Coronary artery (tissue), 2 donors: ENCODE measurements around the gene MMP3.

ENCODE experiments used
- DNase-seq: peaks from one replicate; pipeline ENCODE4 v3.0.0-alpha.2; 2017; ENCODE audit warnings: low spot score
- H3K27ac ChIP-seq, 2 donors: fragments of 200-600 bp; sonication (generic); one replicate each; pipeline ENCODE4 v1.5.1; 2016 to 2019
- H3K4me3 ChIP-seq: fragments of 200-600 bp; sonication (generic); 2 replicates; pipeline ENCODE4 v1.5.1; 2016; ENCODE audit warnings: mild to moderate bottlenecking, moderate library complexity
- CTCF ChIP-seq: fragments of 200-600 bp; sonication (generic); IDR thresholded peaks from one replicate; pipeline ENCODE4 v1.5.1; 2019; ENCODE audit warnings: antibody characterized with exemption

MMP3 gene

DNA sequence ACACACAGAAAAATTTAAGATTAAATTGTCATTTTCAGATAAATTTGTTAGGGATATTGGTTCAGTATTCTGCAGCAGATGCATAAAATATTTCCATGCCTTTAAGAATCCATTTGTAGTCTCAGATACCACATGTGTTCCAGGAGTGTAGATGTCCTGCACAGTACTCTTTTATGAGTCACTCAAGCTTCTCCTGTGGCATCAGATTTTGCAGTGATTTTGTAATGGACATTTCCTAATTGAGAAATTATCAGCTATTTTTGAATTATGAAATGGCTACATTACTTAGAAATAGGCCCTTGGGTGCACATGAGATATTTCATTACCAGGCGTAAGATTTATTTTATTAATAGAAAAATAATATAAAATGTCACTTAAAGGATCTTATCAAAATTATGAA is 18.9 kb downstream of the MMP3 start:
- no peak for TF ChIP-seq CTCF
- H3K4me3 ChIP-seq = no peak overlapping the region
- H3K27ac ChIP-seq = no peak overlapping the region
- DNase-seq = no peak

DNA sequence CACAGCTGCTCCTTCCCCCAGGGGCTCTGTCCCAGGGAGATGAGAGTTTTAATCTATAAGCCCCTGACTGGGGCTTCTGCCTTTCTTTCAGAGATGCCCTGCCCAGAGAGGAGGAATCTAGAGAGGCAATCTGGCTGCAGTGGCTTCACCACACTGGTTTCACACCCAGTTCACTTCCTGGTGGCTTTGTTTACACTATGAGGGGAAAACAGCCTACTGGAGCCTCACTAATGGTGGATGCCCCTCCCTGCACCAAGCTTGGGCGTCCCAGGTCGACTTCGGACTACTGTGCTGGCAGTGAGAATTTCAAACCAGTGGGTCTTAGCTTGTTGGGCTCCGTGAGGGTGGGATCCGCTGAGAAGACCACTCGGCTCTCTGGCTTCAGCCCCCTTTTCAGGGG is 23.9 kb downstream of the MMP3 start:
- no peak for DNase-seq
- no peak overlapping the region for H3K4me3 ChIP-seq
- H3K27ac ChIP-seq = no peak overlapping the region
- TF ChIP-seq CTCF = no peak

- no peak for TF ChIP-seq CTCF
- no peak for DNase-seq
- H3K4me3 ChIP-seq = no peak overlapping the region
- H3K27ac ChIP-seq = no peak overlapping the region
These were observed 29.9 kb downstream of the MMP3 start for GRCh38 chr11:102813484-102813883.

GRCh38 chr11:102812188-102812587 is 31.2 kb downstream of the MMP3 start:
- no peak for TF ChIP-seq CTCF
- DNase-seq = no peak
- no peak overlapping the region for H3K27ac ChIP-seq
- no peak overlapping the region for H3K4me3 ChIP-seq

GRCh38 chr11:102810950-102811660 is 32.3 kb downstream of the MMP3 start:
- no peak for DNase-seq
- TF ChIP-seq CTCF = no peak
- no peak overlapping the region for H3K27ac ChIP-seq
- no peak overlapping the region for H3K4me3 ChIP-seq

DNA sequence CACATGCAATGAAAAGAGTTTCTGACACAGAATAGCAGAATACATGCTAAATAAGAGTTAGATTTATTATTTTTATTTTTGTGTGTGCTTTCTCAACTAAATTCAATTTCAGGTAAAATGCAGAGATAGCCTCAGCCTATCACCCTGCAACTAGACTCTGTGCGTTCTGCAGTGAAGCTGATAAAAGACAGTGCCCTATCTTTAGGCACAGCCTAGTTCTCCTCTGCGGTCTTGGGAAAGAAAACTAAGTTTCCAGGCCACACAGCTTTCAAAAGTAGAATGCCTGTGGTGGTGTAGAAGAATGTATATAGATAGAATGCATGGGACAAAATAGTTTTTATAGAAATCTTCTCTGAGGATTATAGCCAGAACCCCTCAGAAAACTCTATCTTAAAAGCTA is 33.4 kb downstream of the MMP3 start:
- no peak for TF ChIP-seq CTCF
- no peak overlapping the region for H3K4me3 ChIP-seq
- DNase-seq = no peak
- no peak overlapping the region for H3K27ac ChIP-seq

DNA sequence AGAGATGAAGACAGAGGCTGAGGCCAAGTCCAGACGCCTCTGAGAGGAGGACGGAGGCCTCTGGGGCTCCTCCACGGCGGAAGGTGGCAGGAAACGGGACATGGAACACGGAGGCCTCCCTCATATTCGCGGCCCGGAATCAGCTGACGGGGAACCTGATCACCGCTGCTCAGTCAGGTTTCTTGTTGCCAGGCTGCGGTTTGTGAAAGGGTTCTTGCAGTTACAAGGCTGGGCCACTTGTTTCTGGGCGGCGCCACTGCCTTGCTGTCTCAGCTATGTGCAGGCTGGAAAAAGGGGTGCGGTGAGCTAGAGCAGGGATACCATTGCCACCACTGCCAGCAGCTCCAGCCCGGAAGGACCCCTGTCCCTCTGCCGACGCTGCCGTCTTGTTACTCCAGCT is 35.5 kb downstream of the MMP3 start:
- DNase-seq = no peak
- TF ChIP-seq CTCF = no peak
- no peak overlapping the region for H3K4me3 ChIP-seq

More for the DNA sequence above, 35.5 kb downstream of the MMP3 start:
- no peak overlapping the region for H3K27ac ChIP-seq
